HG02623 (cell line): ENCODE data around the gene TOM1L1.
A peak's percentile ranks its signal among the peaks of the same experiment; 100 is the strongest.

Experiments
- ATAC-seq: cut with Tn5 transposase; IDR thresholded peaks from one replicate; pipeline ENCODE4 v1.9.1; 2021; ENCODE audit warnings: moderate library complexity; ENCODE audit not compliant: unreplicated experiment

TOM1L1 gene

DNA sequence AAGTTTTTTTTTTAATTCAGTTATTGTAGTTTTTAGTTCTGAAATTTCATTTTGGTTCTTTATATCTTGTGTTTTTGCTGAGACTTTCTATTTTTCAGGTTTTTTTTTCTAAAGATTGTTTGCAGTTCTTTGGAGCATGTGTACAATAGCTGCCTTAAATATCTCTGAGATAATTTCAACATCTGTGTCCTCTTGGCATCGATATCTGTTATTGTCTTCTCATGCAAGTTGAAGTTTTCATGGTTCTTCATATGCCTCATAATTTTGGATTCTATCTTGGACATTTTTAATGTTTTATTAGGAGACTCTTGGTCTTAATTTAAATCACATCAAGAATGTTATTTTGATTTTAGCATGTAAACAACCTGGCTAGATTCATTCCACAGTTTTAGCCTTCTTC is 45.0 kb downstream of the TOM1L1 start:
- ATAC-seq: no peak

DNA sequence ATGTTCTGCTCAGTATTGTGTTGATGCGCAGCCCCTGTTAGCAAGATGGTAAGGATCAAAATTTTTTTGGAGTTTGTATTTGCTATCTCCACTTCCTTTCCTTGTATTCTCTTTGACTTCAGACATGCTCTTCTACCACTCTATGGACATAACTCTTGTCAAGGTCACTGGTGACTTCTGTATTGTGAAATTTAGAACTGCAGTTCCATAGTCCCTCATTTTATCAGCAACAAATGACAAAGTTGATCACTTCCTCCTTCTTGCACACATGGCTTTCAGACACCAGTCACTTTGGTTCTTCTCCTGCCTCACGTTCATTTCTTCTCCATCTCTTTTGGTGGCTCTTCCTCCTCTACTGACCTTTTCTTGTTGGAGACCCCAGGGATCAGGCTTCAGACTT is 46.7 kb downstream of the TOM1L1 start:
- no peak for ATAC-seq

DNA sequence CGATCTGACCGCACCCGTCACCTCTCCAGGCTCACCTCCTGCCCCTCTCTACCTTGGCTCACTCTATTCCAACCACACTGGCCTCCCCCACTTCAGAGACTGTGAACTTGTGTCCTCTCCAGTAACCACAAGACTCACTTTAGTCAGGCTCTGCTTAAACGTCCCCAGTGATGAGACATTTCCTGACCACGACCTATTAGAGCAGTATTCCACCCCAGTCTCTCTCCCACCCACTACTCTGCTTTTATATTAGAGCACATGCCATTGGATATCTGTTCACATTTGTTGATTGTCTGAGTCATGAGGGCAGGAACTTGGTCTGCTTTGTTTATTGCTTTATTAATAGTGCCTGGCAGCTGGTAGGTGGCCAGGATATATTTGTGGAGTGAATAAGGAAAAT is 47.7 kb downstream of the TOM1L1 start:
- peak; percentile 50 for ATAC-seq

GRCh38 chr17:54950116-54950515 is 49.5 kb downstream of the TOM1L1 start:
- no peak for ATAC-seq

GRCh38 chr17:54951286-54951685 is 50.6 kb downstream of the TOM1L1 start:
- no peak for ATAC-seq

- no peak for ATAC-seq
Measured at GRCh38 chr17:54956791-54957190, 56.1 kb downstream of the TOM1L1 start.

DNA sequence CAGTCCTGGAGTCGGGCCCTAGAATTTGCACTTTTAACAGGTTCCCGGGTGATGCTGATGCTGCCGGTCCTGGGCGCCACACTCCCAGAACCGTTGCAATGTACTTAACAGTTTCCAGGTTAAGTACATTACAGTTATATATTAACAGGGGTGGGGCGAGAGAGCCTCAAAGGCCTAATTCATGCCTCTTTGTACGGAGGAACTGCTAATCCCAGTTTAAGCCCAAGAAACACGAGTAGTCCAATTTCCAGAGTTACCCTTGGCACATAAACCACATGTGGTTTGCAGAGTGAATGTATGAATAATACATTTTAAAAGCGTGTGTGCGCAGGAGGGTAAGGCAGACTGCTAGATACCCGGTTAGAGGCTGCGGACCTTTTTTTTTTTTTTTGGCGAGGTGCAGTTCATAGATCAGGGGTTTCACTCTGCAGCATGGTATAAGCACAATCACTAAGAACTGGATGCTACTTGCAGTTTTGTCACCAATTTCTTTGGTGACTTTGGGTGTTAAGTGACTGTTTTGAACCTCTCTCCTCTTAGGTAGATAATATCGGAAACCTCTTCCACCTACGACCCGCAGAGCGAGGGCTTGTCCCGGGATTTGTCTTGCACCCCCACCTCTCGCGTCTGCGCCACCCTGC is 67.1 kb downstream of the TOM1L1 start:
- peak; percentile 9 for ATAC-seq

- ATAC-seq: peak; percentile 91
Measured at GRCh38 chr17:54968262-54968987, 67.8 kb downstream of the TOM1L1 start, which contains the start of the genes COX11 and STXBP4. COX11 (minus strand) TSS chr17:54968654; CDS start chr17:54968646, 8 bp downstream. STXBP4 (plus strand) TSS chr17:54968765; CDS start chr17:54986220, 17,455 bp downstream.

- peak; percentile 26 for ATAC-seq
Measured at GRCh38 chr17:54968988-54969332, 68.3 kb downstream of the TOM1L1 start.

GRCh38 chr17:54969658-54970572 is 69.3 kb downstream of the TOM1L1 start:
- ATAC-seq: no peak

GRCh38 chr17:54971147-54971546 is 70.5 kb downstream of the TOM1L1 start:
- ATAC-seq: no peak

DNA sequence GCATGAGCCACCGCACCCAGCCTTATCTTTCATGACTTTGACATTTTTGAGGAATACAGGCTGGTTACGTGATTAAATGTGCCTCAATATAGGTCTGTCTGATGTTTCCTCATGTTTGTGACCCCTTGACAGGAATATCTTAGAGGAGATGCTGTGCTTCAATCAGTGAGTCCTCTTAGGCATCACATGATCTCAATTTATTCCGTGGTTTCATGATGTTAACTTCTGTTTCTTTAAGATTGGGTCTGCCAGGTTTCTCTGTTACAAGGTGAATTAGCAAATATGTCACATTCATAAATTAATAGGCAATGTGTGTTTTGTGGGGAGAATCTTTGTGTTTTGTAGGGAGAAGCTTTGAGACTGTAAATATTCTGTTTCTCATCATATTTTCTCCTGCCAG is 71.2 kb downstream of the TOM1L1 start:
- no peak for ATAC-seq

DNA sequence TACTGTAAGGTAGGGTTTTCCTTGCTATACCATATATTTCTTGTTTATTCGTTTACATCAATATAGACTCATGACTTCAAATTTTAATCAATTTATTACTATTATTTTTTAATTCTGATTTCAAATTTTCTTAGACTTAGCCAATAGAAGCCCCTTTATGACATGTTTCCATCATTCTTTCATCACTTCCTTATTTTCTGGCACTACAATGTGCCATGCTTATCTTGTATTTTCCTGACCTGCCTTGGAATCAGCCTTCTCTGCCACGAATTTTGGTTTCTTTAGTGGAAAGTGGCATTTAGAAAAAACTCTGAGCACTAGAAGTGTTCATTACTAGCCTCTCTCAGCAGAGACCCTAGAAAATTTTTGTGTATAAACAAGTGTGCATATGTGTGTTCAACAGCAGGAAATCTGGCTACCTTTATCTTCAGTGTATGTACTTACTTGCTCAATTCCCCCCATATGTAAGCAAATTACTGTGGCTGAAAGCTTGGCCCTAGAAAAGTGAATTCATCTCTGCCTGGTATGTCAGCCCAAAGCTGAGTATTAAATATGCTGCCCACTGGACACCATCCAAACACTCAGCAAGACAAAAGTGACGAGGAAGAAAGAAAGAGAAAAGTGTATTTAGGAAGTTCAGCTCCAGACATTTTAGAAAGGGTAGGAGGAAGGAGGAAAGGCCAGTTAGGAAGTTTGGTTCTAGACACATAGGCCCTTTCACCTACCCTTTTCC is 71.9 kb downstream of the TOM1L1 start:
- no peak for ATAC-seq

GRCh38 chr17:54974759-54975158 is 74.1 kb downstream of the TOM1L1 start:
- ATAC-seq: no peak

DNA sequence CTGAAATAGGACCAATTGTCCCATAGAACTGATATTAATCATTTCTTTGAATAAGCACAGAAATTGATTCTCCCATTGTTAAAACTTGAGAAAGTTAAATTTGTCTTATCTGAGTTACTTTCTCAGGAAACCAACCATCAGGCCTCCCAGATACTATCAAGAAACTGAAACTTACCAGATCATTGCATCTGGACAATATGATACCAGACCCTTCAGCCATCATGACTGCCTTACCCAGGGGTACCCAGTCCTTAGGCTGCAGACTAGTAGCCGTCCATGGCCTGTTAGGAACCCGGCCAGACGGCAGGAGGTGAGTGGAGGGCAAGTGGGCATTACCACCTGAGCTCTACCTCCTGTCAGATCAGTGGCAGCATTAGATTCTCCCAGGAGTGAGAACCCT is 75.7 kb downstream of the TOM1L1 start:
- ATAC-seq: no peak

DNA sequence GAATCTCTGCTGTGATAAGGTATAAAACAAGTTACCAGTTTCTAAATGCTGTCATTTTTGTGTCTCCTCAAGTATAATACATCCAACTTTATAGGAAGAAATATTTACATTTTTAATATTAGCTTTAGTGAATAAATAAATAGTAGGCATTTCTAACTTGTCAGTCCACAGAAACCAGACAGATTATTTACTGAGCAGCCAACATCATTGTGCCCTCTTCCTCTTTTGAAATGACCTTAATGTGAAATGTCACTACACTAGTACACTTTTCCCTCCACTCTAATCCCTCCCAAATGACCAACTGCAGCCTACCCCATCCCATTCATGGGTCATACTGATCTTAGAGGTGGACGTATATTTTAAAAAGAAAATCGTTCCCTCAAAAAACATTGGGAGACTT is 77.1 kb downstream of the TOM1L1 start:
- ATAC-seq: no peak

DNA sequence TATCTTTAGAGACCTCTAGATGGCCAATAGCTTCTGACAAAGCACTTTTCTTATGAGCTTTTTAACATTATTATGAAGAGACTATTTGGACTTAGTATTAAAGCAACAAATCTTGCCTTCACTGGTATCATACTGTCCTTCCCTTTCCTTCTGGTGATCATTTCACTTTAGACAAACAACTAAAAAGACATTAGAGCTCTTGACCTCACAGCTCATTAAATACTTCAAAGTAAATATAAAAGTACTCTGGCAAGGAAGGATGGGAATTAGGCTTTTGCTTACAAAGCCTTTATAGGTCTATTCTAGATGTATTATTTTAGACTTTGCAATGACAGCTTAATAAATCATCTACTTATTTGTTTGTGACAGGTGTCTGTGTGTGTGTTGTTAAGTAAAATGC is 79.0 kb downstream of the TOM1L1 start:
- no peak for ATAC-seq

DNA sequence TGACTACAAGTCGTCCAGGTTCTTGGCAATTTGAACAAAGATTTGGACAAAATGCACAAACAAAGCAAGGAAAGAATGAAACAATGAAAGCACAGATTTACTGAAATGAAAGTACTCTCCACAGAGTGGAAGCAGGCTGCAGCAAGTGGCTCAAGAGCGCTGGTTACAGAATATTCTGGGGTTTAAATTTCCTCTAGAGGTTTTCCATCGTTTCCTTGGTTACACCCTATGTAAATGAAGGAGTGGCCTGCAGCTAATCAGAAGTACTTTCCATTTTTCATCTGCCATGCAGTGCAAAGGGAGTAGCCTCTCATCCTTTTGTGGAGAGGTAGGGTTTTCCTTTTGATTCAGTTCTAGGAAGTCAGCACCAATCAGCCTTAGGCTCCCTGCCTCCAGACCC is 79.7 kb downstream of the TOM1L1 start:
- no peak for ATAC-seq

- no peak for ATAC-seq
Measured at GRCh38 chr17:54982399-54982798, 81.7 kb downstream of the TOM1L1 start.

DNA sequence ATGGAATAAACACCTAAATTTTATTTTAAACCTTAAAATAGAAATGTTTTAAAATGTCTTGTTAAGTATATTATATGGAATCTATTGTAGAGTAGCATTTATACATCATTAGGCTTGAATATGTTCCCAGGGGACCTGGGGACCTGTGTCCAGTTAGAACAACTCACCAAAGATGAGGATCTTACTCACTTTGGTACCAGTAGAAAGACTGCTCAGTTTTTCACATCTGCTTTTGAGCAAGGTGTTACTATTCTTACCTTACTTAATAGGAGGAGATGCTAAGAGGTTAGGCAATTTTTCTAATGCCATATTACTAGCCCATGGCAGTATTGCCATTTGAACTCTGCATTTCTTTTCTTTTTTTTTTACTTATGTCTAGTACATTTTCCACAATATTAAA is 82.6 kb downstream of the TOM1L1 start:
- no peak for ATAC-seq

DNA sequence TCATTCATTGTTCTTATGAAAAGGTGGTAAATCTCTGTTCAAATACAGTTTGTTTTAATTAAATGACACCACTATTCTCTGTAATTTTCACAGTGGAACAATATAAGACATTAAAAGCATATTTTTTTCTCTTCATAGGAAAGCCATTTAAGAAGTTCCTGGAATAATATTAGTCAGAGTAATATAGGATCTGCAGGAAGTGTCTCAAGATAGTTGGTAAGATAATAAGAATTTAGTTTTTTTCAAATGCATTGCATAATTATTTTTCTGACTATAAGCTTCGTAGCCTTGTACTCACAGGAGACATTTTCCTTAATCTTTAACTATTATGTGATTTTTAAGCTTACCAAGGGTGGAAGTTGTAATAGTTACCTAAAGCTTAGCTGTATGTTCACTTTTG is 84.8 kb downstream of the TOM1L1 start:
- no peak for ATAC-seq
